Hepatocyte (in vitro differentiated cells): Measurements from ENCODE around the gene PPM1H. TPM values are rescaled to one million over a fixed set of nuclear protein-coding genes. Genes with fewer than 3 reads are reported as not detected.

Experiments used
- DNase-seq: peaks from one replicate; pipeline ENCODE4 v3.0.0-alpha.2; 2016; ENCODE audit warnings: low spot score
- H2AFZ ChIP-seq: fragments of 200-600 bp; sonication (generic); 2 replicates; pipeline ENCODE4 v1.6.0; 2016; ENCODE audit warnings: antibody characterized with exemption, mild to moderate bottlenecking
- H3K27ac ChIP-seq: fragments of 200-600 bp; sonication (generic); 2 replicates; pipeline ENCODE4 v1.5.1; 2016; ENCODE audit warnings: mild to moderate bottlenecking
- H3K27me3 ChIP-seq: fragments of 200-600 bp; sonication (generic); 2 replicates; pipeline ENCODE4 v1.6.1; 2016
- H3K36me3 ChIP-seq: fragments of 200-600 bp; sonication (generic); replicated peaks from 2 replicates; pipeline ENCODE4 v1.5.1; 2016; ENCODE audit warnings: low read depth; ENCODE audit not compliant: insufficient read depth
- H3K4me1 ChIP-seq: fragments of 200-600 bp; sonication (generic); 2 replicates; pipeline ENCODE4 v1.5.1; 2016; ENCODE audit warnings: mild to moderate bottlenecking, moderate library complexity; ENCODE audit not compliant: insufficient read depth
- H3K4me2 ChIP-seq: fragments of 200-600 bp; sonication (generic); 2 replicates; pipeline ENCODE4 v1.6.0; 2016
- H3K4me3 ChIP-seq: fragments of 200-600 bp; sonication (generic); 2 replicates; pipeline ENCODE4 v1.5.1; 2016; ENCODE audit warnings: mild to moderate bottlenecking
- H3K79me2 ChIP-seq: fragments of 200-600 bp; sonication (generic); 2 replicates; pipeline ENCODE4 v1.6.0; 2017; ENCODE audit warnings: mild to moderate bottlenecking
- H3K9me2 ChIP-seq: fragments of 200-600 bp; sonication (generic); replicated peaks from 2 replicates; pipeline ENCODE4 v1.6.0; 2017; ENCODE audit warnings: mild to moderate bottlenecking; ENCODE audit not compliant: insufficient read depth
- H3K9me3 ChIP-seq: fragments of 200-600 bp; sonication (generic); 2 replicates; pipeline ENCODE4 v1.5.1; 2016; ENCODE audit warnings: low read depth, mild to moderate bottlenecking
- H4K20me1 ChIP-seq: fragments of 200-600 bp; sonication (generic); 2 replicates; pipeline ENCODE4 v1.6.0; 2016; ENCODE audit warnings: mild to moderate bottlenecking; ENCODE audit not compliant: insufficient read depth, poor library complexity, severe bottlenecking
- EZH2 ChIP-seq: fragments of 200-600 bp; sonication (generic); IDR thresholded peaks from 2 replicates; pipeline ENCODE4 v1.6.1; 2016; ENCODE audit warnings: antibody characterized with exemption, mild to moderate bottlenecking, borderline replicate concordance
- EZH2phosphoT487 ChIP-seq: fragments of 200-600 bp; sonication (generic); IDR thresholded peaks from one replicate; pipeline ENCODE4 v1.6.1; 2018; ENCODE audit warnings: antibody characterized with exemption, mild to moderate bottlenecking, low read depth, moderate library complexity; ENCODE audit not compliant: unreplicated experiment, severe bottlenecking
- WGBS: methylation state at CpG from one replicate; pipeline ENCODE4 v1.1.6; 2016; ENCODE audit warnings: low lambda C conversion rate; ENCODE audit errors: missing lambda C conversion rate; 5-methylcytosine and 5-hydroxymethylcytosine counted together
- polyA plus RNA-seq: library from polyadenylated mRNA; unstranded; fragments of >200 nt; fragmentation: Nextera tagmentation; extraction: Ambion mirVana; gene quantifications from 2 replicates; pipeline ENCODE4 v1.2.1, GENCODE V29; 2016
- total RNA-seq: library from RNA; depleted of rRNA; stranded (reverse); fragments of >200 nt; gene quantifications from 2 replicates; pipeline ENCODE4 v1.2.3, GENCODE V29; 2014
- TF ChIP-seq, protein P1 (sequence below): fragments of 200-600 bp; sonication (generic); IDR thresholded peaks from 2 replicates; pipeline ENCODE4 v1.5.1; 2016; ENCODE audit warnings: antibody characterized with exemption, mild to moderate bottlenecking; ENCODE audit not compliant: poor library complexity

Gene PPM1H
- total and polyA plus RNA-seq, 2 experiments from 2014 or later, result 9.2 to 21.8 TPM

DNA sequence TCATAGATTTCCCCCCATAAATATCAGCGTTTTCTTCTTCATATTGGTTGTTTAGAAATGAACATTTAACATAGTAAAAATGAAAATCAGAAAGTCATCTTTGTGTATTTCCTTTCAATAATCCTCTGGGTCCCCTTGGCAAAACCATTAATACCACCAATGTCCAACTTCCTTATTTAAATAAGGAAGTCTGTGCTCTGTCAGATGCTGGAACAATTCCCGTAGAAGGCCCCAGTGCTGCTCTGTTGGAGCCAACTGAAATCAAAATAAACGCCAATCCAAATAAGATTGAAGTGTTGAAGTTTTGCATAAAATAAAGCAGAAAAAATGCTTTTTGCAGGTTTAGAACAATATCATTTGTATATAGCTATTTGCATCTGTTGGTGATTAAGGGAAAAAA is 93.1 kb downstream of the PPM1H start:
- Histone ChIP-seq H4K20me1 (no peaks in the 10 kb centered on the region), H3K4me3 (no peak overlapping the region), H3K9me2 (no peaks in the 10 kb centered on the region), H3K9me3 (no peaks in the 10 kb centered on the region), H3K36me3 (no peaks in the 10 kb centered on the region), H3K79me2 (peaks cover 19% of the 10 kb centered on the region), H3K4me1 (peaks cover 3% of the 10 kb centered on the region), H3K27ac (no peak overlapping the region), H3K27me3 (no peaks in the 10 kb centered on the region), H2AFZ (no peak overlapping the region), H3K4me2 (no peak overlapping the region)
- TF ChIP-seq EZH2, result no peak
- TF ChIP-seq EZH2phosphoT487, result no peak
- TF ChIP-seq, protein P1, sequence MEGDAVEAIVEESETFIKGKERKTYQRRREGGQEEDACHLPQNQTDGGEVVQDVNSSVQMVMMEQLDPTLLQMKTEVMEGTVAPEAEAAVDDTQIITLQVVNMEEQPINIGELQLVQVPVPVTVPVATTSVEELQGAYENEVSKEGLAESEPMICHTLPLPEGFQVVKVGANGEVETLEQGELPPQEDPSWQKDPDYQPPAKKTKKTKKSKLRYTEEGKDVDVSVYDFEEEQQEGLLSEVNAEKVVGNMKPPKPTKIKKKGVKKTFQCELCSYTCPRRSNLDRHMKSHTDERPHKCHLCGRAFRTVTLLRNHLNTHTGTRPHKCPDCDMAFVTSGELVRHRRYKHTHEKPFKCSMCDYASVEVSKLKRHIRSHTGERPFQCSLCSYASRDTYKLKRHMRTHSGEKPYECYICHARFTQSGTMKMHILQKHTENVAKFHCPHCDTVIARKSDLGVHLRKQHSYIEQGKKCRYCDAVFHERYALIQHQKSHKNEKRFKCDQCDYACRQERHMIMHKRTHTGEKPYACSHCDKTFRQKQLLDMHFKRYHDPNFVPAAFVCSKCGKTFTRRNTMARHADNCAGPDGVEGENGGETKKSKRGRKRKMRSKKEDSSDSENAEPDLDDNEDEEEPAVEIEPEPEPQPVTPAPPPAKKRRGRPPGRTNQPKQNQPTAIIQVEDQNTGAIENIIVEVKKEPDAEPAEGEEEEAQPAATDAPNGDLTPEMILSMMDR, result no peak
- DNase-seq, result no peak
- 64% methylated on average over 3 of the region's 3 CpGs for WGBS

DNA sequence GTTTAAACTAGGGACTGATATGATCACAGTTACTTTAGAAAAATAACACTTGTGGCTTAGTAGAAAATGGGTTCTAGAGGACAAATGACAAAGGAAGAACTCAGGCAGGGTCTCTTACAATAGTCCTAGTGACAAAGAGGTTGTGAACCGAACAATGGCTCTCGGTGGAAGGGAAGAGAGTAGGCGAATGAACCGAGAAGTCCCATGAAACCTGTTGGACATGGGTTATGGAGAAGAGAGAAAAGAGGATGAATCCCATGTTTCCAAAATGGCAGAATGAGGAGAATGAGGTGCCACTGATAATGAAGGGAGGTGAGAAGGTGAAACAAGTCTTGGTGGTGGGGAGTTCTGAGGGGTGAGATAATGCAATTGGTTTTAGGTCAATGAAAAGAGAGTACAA is 94.1 kb downstream of the PPM1H start:
- TF ChIP-seq EZH2 (no peak), EZH2phosphoT487 (no peak)
- TF ChIP-seq, protein P1, result no peak
- Histone ChIP-seq H3K4me3 (no peak overlapping the region), H3K9me2 (no peaks in the 10 kb centered on the region), H3K79me2 (peaks cover 20% of the 10 kb centered on the region), H3K27me3 (no peaks in the 10 kb centered on the region), H2AFZ (no peak overlapping the region), H3K9me3 (no peaks in the 10 kb centered on the region), H3K36me3 (no peaks in the 10 kb centered on the region), H3K4me2 (no peak overlapping the region), H4K20me1 (no peaks in the 10 kb centered on the region), H3K27ac (no peak overlapping the region), H3K4me1 (peaks cover 3% of the 10 kb centered on the region)
- no peak for DNase-seq
- 97% methylated on average over 4 of the region's 4 CpGs for WGBS

DNA sequence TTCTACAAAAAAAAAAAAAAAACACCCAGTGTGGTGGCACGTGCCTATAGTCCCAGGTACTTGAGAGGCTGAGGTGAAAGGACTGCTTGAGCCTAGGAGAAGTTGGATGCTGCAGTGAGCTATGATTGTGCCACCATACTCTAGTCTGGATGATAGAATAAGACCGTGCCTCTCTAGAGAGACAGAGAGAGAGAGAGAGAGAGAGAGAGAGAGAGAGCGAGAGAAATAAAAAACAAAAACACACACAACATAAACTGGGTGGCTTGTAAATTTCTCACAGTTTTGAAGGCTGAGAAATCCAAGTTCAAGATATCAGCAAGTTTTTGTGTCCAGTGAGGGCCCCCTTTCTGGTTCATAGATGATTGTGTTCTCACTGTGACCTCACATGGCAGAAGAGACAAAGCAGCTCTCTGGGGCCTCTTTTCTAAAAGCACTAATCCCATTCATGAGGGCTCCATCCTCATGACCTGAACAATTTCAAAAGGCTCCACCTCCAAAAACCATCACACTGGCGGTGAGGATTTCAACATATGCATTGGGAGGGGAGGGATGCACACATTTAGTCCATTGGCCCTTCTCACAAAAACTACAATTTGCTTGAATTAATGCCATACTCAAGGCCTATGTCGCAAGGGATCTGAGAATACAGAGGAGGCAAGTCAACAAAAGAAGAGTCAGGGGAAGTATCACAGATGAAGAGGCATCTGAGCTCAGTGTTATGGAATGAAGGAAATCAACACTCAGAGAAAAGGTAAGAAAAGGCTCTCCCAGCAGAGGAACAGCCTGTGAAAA is 94.9 kb downstream of the PPM1H start:
- Histone ChIP-seq H3K9me3 (no peaks in the 10 kb centered on the region), H3K36me3 (no peaks in the 10 kb centered on the region), H3K4me1 (peaks cover 3% of the 10 kb centered on the region), H2AFZ (no peak overlapping the region), H3K9me2 (no peaks in the 10 kb centered on the region), H3K79me2 (peaks cover 25% of the 10 kb centered on the region), H3K4me2 (no peak overlapping the region), H3K27ac (no peak overlapping the region), H3K27me3 (no peaks in the 10 kb centered on the region), H3K4me3 (no peak overlapping the region), H4K20me1 (no peaks in the 10 kb centered on the region)
- no peak for DNase-seq
- WGBS, result 95% methylated on average over 5 of the region's 5 CpGs
- TF ChIP-seq EZH2phosphoT487 (no peak), EZH2 (no peak)
- TF ChIP-seq, protein P1, result no peak
